ENCODE data around the gene TTC28. TPM values are rescaled to one million over a fixed set of nuclear protein-coding genes. Genes with fewer than 3 reads are reported as not detected.
A peak's percentile ranks its signal among the peaks of the same experiment; 100 is the strongest.
"Not testable (repeated sequence)": the region's sequence is repeated elsewhere in the genome, so short reads cannot be mapped to it uniquely, and the experiment has no call there.

Gene TTC28
- total RNA-seq, 1 donor from 2014 or later: 48.5 TPM

DNA sequence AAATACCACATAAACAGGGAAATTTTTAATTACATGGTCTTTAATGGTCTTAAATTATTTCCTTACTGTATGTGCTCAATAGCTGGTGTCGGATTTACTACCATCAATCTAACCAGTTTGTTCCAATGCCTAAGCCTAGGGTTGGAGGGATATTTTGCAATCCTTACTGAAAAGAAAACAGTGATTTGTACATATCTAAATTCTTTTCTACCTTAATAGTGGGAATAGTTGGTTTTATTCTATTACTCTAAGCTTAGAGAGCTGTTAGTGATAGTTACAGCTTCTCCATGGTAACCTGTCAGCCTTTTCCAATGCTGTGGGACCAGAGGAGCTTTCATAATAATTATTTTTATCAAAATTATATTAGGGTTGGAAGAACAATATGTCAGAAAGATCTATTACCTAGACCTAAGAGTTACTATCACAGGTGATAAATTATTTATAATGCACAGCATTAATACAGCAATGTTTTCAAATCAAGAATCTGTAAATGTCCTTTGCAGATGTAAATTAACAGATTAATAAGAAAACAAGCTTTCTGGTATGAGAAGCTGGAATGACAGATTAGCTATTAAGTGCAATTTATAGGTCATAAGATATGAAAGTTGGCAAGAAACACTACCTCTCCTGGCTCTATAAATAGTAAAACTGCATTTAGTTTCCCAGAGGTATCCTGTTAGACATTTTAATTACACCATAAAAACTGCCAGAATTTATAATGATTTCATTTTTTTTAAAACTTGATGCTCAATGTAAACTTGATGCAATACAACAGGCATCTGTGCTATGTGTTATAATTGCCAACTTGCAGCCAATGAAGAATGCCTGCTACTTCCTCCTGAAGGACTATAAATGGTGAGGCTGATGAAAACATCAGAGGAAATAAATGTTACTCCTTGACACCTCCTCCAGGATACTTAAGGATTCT, 498.6 kb downstream of the TTC28 start:
- no peak for DNase-seq

- no peak for DNase-seq
Observed at GRCh38 chr22:28179392-28179791, 500.2 kb downstream of the TTC28 start.

- no peak for DNase-seq
Observed at GRCh38 chr22:28175730-28176492, 503.7 kb downstream of the TTC28 start.

GRCh38 chr22:28174509-28174908, 505.1 kb downstream of the TTC28 start:
- DNase-seq: no peak

DNA sequence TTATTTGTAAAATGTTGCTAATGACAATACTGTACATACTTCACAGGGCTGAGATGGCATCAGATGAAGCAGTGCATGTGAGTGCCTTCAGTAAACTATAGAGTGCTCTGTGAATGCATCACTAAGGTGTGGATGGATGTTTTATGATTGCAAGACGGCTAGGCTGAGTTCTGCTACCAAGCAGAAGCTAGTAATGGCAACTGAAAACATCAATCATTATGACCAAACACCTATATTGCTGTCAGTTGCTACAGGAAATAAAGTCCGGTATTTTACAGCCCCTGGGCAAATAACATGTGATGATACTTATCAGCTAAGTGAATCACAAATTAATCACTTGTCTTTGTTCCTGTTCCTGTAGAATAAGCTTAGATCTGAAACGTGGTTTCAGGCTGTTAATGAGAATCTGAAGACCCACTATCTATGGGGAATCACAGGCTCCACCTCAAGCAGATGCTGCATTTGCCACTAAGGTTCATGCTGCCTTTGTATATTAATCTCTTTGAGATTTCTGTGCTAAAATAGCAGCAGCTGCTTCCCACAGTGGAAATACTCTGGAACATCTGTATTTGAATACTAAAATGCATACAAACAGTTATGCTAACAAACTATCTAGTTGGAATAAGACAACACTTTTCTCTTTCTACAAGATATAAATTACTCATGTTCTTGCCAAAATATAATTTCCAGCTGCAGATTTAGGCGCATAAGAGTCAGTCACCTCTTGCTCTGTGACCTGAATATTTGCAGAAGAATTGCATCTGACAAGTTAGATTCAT, 506.6 kb downstream of the TTC28 start:
- no peak for DNase-seq

GRCh38 chr22:28171712-28172111, 507.9 kb downstream of the TTC28 start:
- DNase-seq: no peak

DNA sequence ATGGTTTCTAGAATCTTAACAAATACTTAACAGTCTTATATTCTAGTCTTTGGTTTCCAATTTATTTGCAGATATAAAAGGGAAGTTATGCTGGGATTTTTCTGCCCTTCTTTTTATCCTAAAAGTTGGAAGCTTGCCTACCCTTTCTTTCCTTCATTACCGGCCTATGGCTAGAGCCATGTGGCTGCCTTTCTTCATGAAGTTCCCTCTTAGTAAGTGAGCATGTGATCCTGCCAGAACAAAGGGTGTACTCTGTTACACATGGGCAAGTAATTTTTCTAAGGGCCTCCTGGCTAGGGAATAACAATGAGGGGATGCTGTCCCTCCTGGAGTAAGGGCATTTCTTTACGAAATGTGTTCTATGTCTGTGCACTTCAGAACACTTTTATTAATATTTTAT, 508.5 kb downstream of the TTC28 start:
- DNase-seq: no peak

- DNase-seq: not testable (repeated sequence)
Observed at GRCh38 chr22:28169314-28169713, 510.3 kb downstream of the TTC28 start.

- no peak for DNase-seq
Observed at GRCh38 chr22:28155808-28156207, 523.8 kb downstream of the TTC28 start.

DNA sequence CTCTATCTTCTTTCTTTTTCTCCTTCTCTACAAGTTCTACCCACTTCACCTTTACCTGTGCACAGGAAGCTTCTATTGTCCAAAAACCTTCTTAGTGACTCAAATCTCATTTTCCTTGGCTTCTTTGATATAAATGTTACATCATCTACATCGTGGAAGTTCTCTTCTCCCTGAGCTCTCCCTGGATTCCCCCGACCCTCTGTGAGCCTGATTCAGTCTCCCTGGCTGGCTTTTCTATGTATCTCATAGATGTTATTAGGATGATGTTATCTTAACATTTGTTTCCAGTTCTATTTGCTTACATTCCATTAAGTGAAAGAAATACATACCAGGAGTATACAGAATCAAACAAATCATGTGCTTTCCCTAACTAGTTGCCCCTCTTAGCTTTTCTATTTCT, 524.8 kb downstream of the TTC28 start:
- no peak for DNase-seq

DNA sequence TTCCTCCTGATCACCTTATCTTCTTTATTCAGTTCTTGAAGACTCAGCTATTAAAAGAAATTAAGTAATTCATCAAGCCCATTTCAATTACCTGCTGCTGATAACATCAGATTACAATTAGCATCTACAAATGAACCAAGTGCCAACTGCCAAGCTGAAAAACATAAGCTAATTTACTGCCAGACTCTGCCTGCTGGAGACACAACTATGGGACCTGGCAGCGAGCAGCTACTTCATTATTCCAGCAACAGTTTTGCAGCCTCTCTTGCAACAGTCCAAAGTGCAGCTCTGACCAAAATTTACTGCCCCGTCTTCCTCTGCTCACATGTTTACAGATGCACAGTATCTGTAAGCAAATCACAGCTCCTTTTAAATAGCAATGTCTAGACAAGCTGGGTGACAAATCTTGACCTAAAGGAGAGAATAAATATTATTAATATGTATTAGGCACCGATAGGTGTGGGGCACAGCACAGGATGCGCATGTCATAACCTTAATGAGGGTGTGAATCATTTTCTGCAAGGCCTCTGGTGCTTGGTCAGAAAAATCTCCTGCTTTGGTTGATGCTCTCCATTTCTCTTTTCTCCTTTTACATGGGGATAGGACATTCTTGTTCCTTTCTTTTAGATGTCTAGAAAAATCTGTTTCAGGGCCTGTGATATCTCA, 528.4 kb downstream of the TTC28 start:
- DNase-seq: no peak

DNA sequence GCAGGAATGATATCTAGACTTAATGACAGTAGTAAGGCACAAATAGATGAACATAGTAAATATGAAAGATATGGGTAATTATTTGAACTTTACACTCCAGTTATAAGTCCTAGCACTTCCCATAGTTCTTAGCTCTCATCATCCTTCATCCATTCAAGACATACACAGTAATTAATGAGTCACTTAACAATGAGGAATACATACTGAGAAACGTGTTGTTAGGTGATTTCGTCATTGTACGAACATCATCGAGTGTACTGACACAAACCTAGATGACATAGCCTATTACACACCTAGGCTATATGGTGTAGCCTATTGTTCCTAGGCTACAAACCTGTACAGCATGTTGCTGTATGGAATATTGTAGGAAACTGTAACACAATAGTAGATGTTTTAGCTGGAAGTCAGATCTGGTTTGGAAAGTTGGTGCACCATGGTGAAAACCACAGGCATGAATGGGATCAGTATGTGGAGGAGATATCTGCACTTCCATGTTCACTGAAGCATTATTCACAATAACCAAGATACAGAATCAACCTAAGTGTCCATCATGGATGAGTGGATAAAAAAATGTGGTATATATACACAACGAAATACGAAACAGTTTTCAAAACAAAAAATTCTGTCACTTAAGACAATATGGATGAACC, 530.7 kb downstream of the TTC28 start:
- DNase-seq: no peak

DNA sequence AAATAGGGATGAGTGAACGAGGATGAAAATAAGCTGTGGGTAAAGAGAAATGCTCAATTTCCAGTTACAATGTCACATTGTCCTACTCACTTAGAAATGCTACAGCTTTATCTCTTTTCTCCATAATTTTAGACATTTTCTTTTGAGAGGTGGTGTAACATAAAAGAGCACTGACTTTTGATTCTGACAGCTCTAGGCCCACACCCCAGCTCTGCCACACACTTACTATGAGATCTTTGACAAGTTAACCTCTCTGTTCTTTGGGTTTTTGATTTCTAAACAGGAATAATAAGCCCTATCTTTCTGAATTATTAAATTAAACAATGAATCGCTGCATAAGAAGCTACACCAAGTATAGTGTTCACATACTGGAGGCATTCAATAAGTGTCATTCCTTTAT, 532.2 kb downstream of the TTC28 start:
- DNase-seq: no peak

- DNase-seq: no peak
Observed at GRCh38 chr22:28146401-28147314, 533.0 kb downstream of the TTC28 start.

DNA sequence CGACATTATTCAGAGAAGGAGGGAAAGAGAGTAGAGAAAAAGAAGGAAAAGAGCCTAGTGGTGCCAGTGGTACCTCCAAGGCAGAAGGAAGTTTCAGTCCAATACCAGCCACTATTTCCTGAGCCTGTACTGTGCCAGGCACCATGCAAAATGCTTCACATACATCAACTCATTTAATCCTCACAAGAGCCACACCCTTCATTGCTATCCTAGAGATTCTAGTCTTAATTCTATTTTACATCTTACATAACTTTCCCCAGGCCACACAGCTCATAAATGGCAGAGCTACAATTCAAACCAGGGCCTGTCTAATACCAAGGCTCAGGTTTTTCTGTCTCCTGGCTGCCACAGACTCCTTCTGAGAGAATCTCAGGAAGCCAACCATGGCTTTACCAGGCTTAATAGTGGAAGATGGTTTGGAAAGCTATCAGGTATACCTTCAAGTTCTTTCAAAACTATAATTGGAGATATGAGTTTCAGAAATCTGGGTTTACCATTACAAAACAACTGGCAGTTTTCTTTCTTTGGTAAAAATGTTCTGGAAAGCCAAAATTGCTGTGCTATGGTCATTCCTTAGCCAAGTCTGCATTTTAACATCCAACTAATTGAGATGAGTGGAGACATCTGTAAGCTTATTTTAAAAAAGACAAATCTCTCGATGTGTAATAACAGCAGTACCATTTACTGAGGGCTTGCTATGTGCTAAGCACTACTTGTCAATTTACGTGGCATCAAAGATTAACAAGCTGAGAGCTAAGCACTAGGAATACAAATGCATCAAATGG, 535.5 kb downstream of the TTC28 start:
- DNase-seq: no peak

DNA sequence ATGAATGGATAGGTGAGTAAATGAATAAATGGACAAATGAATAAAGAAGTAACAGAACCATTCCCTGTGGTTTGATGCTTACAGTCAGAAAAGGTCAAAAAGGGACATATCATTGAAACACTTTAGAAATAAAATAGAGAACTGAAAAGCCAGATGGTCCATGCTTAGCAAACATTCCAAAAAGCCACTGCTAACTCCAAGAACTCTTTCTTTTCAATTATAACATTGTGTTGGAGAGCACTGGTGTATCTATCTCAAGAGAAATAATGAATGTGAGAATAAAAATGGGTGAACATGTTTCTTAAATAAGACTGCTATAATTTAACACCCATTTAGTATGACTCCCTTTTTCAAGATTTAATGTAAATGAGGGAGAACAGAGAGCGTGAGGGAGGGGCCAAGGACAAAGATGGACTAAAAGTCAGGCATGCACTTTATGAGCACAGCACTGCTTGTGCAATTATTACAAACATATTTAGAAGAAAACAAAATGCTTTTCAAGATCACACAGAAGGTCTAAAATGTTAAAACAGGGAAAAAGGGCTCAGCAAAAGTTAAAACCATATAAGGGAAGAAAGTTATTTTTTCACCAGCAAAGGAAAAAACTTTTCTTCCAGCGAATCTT, 536.3 kb downstream of the TTC28 start:
- DNase-seq: no peak

- peak; percentile 58 for DNase-seq
Observed at GRCh38 chr22:28142361-28142961, 537.2 kb downstream of the TTC28 start.

- DNase-seq: no peak
Observed at GRCh38 chr22:28141614-28142013, 538.0 kb downstream of the TTC28 start.

DNA sequence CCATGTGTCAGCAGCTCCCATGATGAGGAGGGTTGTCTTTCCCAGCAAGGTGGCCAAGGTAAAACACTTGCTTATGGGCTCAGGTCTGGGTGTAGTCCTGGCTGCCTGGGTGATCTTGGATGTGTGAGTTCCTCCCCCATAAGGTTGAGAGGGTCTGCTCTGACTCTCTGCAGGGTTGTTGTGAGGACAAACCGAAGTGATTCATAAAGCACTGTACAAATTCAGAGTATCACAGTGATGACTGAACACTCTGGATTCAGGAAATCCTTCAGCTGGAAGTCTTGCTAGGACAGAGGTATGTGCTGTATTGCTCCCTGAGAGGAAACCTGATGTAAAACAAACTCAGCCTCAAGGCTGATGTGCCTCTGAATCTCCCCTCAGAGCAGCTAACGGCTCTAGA, 539.7 kb downstream of the TTC28 start:
- DNase-seq: no peak

Measured in tongue (tissue), 2 donors.